Measurements from ENCODE around the gene PTGR2.

DNA sequence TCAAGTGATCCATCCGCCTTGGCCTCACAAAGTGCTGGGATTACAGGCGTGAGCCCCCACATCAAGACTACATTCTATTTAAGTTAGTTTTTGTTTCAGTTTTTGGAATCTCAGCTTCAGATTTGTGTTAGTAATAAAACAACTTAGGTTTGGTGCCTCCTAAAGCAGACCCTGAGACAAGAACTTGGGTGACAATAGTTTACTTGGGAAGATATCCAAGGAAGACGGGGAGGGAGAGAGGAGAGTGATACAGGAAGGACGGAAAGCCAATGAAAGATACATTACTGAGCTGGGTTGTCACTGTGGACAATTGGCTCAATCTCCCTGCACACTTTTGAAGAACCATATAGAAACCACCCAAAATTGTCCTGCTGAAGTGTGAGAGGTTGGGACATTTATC lies 22.6 kb upstream of the PTGR2 start:
- TF ChIP-seq, protein P1, sequence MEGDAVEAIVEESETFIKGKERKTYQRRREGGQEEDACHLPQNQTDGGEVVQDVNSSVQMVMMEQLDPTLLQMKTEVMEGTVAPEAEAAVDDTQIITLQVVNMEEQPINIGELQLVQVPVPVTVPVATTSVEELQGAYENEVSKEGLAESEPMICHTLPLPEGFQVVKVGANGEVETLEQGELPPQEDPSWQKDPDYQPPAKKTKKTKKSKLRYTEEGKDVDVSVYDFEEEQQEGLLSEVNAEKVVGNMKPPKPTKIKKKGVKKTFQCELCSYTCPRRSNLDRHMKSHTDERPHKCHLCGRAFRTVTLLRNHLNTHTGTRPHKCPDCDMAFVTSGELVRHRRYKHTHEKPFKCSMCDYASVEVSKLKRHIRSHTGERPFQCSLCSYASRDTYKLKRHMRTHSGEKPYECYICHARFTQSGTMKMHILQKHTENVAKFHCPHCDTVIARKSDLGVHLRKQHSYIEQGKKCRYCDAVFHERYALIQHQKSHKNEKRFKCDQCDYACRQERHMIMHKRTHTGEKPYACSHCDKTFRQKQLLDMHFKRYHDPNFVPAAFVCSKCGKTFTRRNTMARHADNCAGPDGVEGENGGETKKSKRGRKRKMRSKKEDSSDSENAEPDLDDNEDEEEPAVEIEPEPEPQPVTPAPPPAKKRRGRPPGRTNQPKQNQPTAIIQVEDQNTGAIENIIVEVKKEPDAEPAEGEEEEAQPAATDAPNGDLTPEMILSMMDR (IDR thresholded peaks at IDR 0.05), result no peak
- no peak for TF ChIP-seq POLR2A (IDR thresholded peaks at IDR 0.05)
